Bronchus fibroblast of lung (primary cell): ENCODE measurements around the gene ASPG. TPM values are rescaled to one million over a fixed set of nuclear protein-coding genes. Genes with fewer than 3 reads are reported as not detected.

ENCODE experiments used
- total RNA-seq: library from RNA; depleted of rRNA; stranded (reverse); fragments of >200 nt; gene quantifications from 2 replicates; pipeline ENCODE4 v1.2.3, GENCODE V29; 2015

Gene ASPG
- not detected in 2 replicates for total RNA-seq

DNA sequence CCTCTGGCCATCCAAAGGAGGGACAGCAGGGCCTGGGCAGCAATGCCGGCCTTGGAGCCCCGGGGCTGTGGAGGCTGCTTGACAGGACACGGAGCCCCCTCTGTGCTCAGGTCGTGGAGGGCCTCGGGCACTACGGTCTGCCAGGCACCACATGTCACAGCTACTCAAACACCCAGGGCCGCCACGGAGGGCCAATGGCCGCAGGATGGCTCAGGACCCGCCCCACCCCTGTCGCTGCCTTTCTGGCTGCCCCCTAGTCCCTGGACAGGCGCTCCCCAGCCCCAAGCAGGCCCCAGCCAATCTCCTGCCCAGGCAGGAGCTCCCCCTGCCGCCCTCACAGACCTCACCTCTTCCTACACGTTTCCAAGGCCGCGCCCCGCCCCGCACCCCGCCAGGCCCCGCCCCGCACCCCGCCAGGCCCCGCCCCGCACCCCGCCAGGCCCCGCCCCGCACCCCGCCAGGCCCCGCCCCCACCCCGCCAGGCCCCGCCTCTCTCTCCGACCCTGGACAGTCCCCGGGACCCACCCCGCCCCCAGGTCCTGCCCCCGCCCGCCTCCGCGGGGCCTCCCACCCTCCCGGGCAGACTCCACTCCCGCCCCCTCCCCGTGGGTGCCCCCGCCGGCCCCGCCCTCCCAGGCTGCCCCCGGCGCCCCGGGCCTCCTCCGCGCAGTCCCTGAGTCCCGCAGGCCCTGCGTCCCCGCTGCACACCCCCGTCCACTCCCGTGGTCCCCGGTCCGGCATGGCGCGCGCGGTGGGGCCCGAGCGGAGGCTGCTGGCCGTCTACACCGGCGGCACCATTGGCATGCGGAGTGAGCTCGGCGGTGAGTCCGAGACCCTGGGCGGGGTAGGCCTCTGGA is at the start of gene ASPG:
Gene ASPG, plus strand, starts transcription at position 669 of the 857 bp plus-strand sequence. Its CDS starts 71 bp downstream, at position 740.

GRCh38 chr14:104138098-104138717 is 52.7 kb downstream of the ASPG start, which contains the start of gene KIF26A:
Gene KIF26A, plus strand, starts transcription at chr14:104138587. Its CDS starts 136 bp downstream, at chr14:104138723.

Other genes with a start within 250 kb of the ASPG start
- gene PPP1R13B, start 238.1 kb upstream of the ASPG start, total RNA-seq: 1.6 and 1.7 TPM in 2 replicates
- gene TDRD9, start 157.2 kb upstream of the ASPG start, total RNA-seq: 0.15 and 0.84 TPM in 2 replicates
- not detected in 2 replicates for gene RD3L, start 143.2 kb upstream of the ASPG start, total RNA-seq
- gene KIF26A, start 52.9 kb downstream of the ASPG start, total RNA-seq: 0.17 and 0.30 TPM in 2 replicates